ENCODE results near the gene AGMO.
A peak's percentile ranks its signal among the peaks of the same experiment; 100 is the strongest.

Gene AGMO

GRCh38 chr7:15475808-15476530 lies 85.8 kb downstream of the AGMO start:
- in situ Hi-C loops (cut with HindIII; ENCODE audit: low pct_ligation_motif_present, low pct_unique_long_range_greater_than_20kb, low sequenced_read_pairs) = no loop called here
- no peak for DNase-seq

GRCh38 chr7:15471669-15471950 lies 90.2 kb downstream of the AGMO start:
- no peak for DNase-seq

GRCh38 chr7:15470825-15471668 lies 90.8 kb downstream of the AGMO start:
- no peak for DNase-seq
- in situ Hi-C loops (cut with HindIII; ENCODE audit: low pct_ligation_motif_present, low pct_unique_long_range_greater_than_20kb, low sequenced_read_pairs) = no loop called here

More at GRCh38 chr7:15471669-15471950, 90.2 kb downstream of the AGMO start:
- in situ Hi-C loops (cut with HindIII; ENCODE audit: low pct_ligation_motif_present, low pct_unique_long_range_greater_than_20kb, low sequenced_read_pairs) = no loop called here

DNA sequence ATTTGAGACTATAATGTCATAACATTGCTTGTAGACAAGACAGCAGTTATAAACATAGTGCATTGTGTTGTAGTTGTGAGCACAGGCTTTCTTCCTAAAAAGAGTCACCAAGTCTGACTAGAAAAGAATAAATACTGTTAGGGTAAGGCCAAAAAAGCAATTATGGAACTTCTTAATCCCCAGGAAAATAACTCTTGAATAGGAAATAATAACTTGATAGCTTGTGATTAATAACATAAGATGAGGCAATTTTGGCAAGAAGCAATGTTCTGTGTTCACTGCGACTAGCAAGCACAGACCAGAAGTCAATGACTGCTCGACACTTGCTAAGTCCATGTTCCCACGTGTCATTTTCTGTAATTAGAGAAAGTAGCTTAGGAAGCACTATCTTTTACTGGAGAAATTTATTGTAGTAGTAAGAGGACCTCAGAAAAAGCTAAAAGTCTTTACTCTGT lies 97.1 kb downstream of the AGMO start:
- in situ Hi-C loops (cut with HindIII; ENCODE audit: low pct_ligation_motif_present, low pct_unique_long_range_greater_than_20kb, low sequenced_read_pairs) = no loop called here
- no peak for DNase-seq

DNA sequence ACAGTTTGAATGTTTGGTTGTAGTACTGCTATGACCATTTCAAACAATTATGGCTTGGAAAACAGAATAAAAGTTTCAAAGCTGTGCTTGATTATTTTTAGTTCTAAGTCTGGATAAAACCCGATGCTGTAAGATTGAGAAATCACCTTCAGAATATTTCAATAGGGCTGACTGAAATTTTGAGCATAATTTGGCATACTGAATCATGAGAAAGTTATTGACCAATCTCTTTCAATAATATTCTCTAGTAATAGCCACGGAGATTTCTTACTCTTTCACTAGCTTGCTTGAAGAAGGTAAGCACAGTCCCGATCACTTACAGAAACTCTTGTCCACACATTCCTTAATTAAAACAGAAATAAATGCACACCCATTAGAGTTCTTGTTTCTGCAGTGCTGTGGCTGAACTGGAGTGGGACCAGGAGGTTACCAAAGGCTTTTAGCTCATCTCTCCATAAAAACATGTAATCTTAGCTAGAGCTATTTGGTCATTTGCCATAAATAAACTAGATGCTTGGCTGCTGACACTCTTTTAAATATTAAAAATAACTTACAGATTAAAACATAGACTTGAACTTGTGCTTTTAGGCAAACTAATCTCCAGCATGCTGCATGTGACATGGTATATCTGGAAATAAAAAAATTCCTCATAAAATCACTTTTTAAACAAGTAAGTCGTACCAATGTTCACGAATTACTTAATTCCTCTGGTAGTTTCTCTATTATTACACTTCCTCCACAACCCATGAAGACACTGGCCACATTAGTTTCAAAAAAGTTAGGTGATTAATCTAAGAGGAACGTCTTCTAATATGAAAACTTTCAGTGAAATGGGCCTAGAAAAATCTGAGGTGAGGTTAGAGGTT lies 97.8 kb downstream of the AGMO start:
- DNase-seq = no peak
- in situ Hi-C loops (cut with HindIII; ENCODE audit: low pct_ligation_motif_present, low pct_unique_long_range_greater_than_20kb, low sequenced_read_pairs) = no loop called here

DNA sequence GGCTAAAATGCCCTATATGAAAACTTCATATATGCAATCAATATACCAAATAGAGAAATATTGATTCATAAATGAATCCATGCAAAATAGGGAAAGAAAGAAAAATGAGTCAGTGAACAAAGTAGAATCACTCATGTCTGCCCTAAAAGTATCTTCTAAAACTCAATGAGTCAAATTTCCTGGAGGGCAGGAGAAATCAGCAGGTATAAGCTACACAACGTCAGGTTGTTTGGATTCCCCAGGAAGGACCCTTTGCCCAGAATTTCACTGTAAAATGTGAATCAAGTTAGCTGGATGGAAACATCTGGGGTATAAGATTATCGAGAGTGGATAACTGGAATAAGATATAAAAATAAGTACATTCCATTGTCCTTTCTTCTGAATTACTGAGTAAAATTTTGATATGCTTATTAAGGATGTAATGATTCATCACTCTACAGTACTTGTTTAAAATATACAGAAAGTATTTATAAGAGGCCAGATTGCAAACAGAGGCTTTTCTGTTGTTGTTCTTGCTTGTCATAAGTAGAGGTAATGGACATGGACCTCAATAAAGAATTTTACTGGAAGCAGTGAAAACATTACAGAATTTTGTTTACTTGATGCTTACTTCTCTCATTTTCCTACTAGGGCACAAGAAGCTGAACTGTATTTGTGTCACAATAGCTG lies 99.0 kb downstream of the AGMO start:
- no peak for DNase-seq
- in situ Hi-C loops (cut with HindIII; ENCODE audit: low pct_ligation_motif_present, low pct_unique_long_range_greater_than_20kb, low sequenced_read_pairs) = no loop called here

GRCh38 chr7:15461576-15461975 lies 100.2 kb downstream of the AGMO start:
- peak; percentile 13 for DNase-seq
- in situ Hi-C loops (cut with HindIII; ENCODE audit: low pct_ligation_motif_present, low pct_unique_long_range_greater_than_20kb, low sequenced_read_pairs) = no loop called here

DNA sequence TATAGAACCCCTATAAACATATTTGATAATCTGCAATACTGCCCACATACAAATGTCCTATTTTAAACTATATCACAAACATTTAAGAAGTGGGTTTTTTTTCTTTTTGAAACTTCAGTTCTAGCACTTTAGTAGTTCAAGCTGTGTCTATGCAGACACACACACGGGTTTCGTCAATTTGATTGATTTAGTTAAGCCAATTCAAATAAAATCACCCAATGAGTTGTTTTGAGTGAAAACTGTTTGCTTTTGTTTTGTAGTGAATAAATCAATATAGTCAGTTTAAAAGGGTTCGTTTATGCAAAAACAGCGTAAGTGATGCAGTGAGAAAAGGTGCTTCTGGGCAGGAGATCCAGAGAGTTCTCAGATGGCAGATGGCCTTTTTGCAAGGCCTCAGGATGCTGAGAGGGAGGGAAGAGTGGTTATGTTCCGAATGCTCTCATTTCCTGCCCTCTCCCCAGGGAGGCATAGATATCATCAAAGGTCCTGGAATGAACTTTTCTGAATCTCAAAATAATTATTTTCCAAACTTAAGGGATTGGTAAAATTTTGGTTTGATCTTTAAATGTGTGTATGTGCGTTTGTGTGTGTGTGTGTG lies 102.7 kb downstream of the AGMO start:
- no peak for DNase-seq
- in situ Hi-C loops (cut with HindIII; ENCODE audit: low pct_ligation_motif_present, low pct_unique_long_range_greater_than_20kb, low sequenced_read_pairs) = no loop called here

GRCh38 chr7:15457990-15458955 lies 103.5 kb downstream of the AGMO start:
- in situ Hi-C loops (cut with HindIII; ENCODE audit: low pct_ligation_motif_present, low pct_unique_long_range_greater_than_20kb, low sequenced_read_pairs) = no loop called here

GRCh38 chr7:15452670-15453069 lies 109.1 kb downstream of the AGMO start:
- in situ Hi-C loops (cut with HindIII; ENCODE audit: low pct_ligation_motif_present, low pct_unique_long_range_greater_than_20kb, low sequenced_read_pairs) = no loop called here
- no peak for DNase-seq

More at GRCh38 chr7:15457990-15458955, 103.5 kb downstream of the AGMO start:
- DNase-seq = no peak

DNA sequence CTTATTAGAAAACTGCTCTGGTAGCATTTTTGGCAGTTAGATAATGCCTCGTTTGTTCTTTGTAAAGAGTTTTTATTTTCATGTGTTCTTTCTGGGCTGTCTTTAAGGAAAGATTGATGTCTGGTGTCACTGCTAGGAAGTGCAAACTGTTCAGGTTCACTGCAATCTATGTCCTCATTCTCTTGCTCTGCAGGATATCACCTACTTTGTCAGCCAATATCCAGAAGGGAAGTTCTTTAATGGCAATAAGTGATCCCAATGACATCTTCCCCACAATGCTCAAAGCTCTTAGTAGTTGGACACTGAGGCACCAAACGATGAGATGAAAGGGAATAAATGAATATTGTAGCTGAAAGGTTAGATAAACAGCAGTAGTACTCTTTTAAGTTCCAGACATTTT lies 115.1 kb downstream of the AGMO start:
- DNase-seq = no peak
- in situ Hi-C loops (cut with HindIII; ENCODE audit: low pct_ligation_motif_present, low pct_unique_long_range_greater_than_20kb, low sequenced_read_pairs) = no loop called here

GRCh38 chr7:15446280-15446679 lies 115.5 kb downstream of the AGMO start:
- in situ Hi-C loops (cut with HindIII; ENCODE audit: low pct_ligation_motif_present, low pct_unique_long_range_greater_than_20kb, low sequenced_read_pairs) = no loop called here

GRCh38 chr7:15441915-15442314 lies 119.9 kb downstream of the AGMO start:
- no peak for DNase-seq
- in situ Hi-C loops (cut with HindIII; ENCODE audit: low pct_ligation_motif_present, low pct_unique_long_range_greater_than_20kb, low sequenced_read_pairs) = no loop called here

More at GRCh38 chr7:15446280-15446679, 115.5 kb downstream of the AGMO start:
- no peak for DNase-seq

DNA sequence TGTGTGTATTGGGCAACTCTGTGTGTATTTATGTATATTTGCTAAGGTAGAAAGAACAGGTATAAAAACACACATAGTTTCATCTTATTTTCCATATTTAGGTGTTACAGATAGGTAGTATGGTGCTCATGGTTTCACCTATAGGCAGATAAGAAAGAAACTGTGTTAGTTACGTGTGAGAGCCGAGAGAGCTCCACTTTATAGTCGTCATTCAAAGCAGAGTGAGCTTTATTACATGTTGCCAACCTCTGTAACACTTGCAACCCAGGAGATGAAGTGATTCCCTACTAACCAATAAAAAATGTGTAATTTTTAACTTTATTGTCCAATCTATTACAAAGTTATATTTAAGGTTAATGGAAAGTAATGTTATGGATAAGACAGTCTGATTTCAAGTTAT lies 121.3 kb downstream of the AGMO start:
- no peak for DNase-seq
- in situ Hi-C loops (cut with HindIII; ENCODE audit: low pct_ligation_motif_present, low pct_unique_long_range_greater_than_20kb, low sequenced_read_pairs) = no loop called here

GRCh38 chr7:15439853-15440252 lies 122.0 kb downstream of the AGMO start:
- in situ Hi-C loops (cut with HindIII; ENCODE audit: low pct_ligation_motif_present, low pct_unique_long_range_greater_than_20kb, low sequenced_read_pairs) = no loop called here
- DNase-seq = no peak

DNA sequence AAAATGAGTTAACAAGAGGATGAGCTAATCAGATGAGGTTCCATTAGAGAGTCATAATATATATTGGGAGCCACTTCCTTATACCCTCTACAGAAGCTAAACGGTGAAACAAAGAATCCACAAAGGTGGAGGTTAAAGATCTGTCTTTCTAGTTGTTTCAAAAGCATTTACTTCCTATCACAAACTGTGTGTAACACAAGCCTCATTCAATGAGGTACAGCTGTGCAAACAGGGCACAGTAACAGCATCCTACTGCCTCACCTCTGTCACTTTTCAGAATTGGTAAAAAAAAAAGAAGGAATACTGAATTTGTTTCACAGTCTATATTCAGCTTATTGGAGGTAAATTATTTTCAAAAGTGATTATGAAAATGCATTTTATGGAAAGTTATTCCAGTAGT lies 128.7 kb downstream of the AGMO start:
- in situ Hi-C loops (cut with HindIII; ENCODE audit: low pct_ligation_motif_present, low pct_unique_long_range_greater_than_20kb, low sequenced_read_pairs) = no loop called here
- no peak for DNase-seq

GRCh38 chr7:15430911-15431310 lies 130.9 kb downstream of the AGMO start:
- DNase-seq = no peak
- in situ Hi-C loops (cut with HindIII; ENCODE audit: low pct_ligation_motif_present, low pct_unique_long_range_greater_than_20kb, low sequenced_read_pairs) = no loop called here
